Measurements from ENCODE around the gene ASRGL1.

Gene ASRGL1

GRCh38 chr11:62431171-62431901, 94.1 kb downstream of the ASRGL1 start:
- DNase-seq (ENCODE audit: extremely low read depth, low read depth): no peak
- no peak overlapping the region for H3K4me3 ChIP-seq (replicated peaks; ENCODE audit: low read depth, low read length)

DNA sequence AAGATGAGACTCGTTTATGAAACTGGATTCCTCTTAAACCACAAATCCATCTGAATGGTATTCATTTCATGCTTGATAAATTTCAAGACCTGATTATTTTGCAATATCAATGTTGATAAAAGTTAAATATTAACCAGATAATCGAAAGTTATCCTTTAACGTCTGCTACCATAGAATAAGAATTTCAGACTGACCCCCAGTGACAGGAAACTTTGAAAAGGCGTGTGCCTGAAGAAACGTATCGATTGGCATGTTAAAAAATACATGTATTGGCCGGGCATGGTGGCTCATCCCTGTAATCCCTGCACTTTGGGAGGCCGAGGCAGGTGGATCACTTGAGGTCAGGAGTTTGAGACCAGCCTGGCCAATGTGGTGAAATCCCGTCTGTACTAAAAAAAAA, 95.4 kb downstream of the ASRGL1 start:
- no peak for TF ChIP-seq CTCF (IDR thresholded peaks at IDR 0.05; ENCODE audit: low read depth, low read length, missing control alignments)
- DNase-seq (ENCODE audit: extremely low read depth, low read depth): no peak
- H3K4me3 ChIP-seq (replicated peaks; ENCODE audit: low read depth, low read length): no peak overlapping the region

More at GRCh38 chr11:62431171-62431901, 94.1 kb downstream of the ASRGL1 start:
- TF ChIP-seq CTCF (IDR thresholded peaks at IDR 0.05; ENCODE audit: low read depth, low read length, missing control alignments): no peak

- H3K4me3 ChIP-seq (replicated peaks; ENCODE audit: low read depth, low read length): no peak overlapping the region
- no peak for TF ChIP-seq CTCF (IDR thresholded peaks at IDR 0.05; ENCODE audit: low read depth, low read length, missing control alignments)
- DNase-seq (ENCODE audit: extremely low read depth, low read depth): no peak
These were observed 96.1 kb downstream of the ASRGL1 start for GRCh38 chr11:62433141-62433903.

- no peak for DNase-seq (ENCODE audit: extremely low read depth, low read depth)
- TF ChIP-seq CTCF (IDR thresholded peaks at IDR 0.05; ENCODE audit: low read depth, low read length, missing control alignments): no peak
- no peak overlapping the region for H3K4me3 ChIP-seq (replicated peaks; ENCODE audit: low read depth, low read length)
These were observed 96.6 kb downstream of the ASRGL1 start for GRCh38 chr11:62433904-62434276.

DNA sequence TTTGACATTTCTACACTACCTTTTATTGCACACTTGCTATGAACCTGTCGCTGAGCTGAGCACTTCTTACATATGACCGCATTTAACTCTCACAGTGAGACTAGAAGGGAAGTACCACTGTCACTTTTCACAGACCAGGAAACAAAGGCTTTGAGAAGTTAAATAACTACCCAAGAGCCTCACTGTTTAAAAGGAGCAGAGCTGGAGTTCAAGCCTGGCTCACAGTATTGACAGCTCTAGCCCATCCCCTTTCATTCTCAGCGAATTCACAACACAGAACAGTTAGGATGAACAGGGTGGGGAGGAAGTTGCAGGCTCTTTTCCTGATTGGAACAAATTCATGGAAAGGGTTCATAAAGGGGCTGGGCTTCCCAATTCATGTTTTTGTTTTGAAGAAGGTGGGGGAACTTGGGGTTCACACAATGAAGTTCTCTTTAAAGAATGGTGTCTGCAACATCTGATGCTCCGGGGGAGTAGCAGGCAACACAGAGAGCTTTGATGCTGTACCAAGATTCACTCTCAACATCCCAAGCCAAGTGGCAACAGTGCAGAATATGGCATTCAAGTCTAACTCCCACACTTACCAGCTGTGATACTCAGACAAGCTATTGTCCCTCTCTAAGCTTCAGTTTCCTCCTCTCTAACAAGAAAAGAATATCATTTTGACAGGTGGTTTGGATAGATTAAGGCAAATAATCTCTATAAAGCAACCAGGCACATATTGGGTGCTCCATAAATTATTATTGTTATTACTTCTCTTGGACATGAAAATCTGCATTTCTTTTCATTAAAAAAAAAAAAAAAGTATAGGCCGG, 98.8 kb downstream of the ASRGL1 start:
- no peak overlapping the region for H3K4me3 ChIP-seq (replicated peaks; ENCODE audit: low read depth, low read length)
- TF ChIP-seq CTCF (IDR thresholded peaks at IDR 0.05; ENCODE audit: low read depth, low read length, missing control alignments): no peak
- no peak for DNase-seq (ENCODE audit: extremely low read depth, low read depth)

- DNase-seq (ENCODE audit: extremely low read depth, low read depth): no peak
- no peak for TF ChIP-seq CTCF (IDR thresholded peaks at IDR 0.05; ENCODE audit: low read depth, low read length, missing control alignments)
These were observed 100.4 kb downstream of the ASRGL1 start for GRCh38 chr11:62437616-62438015.

More at GRCh38 chr11:62437616-62438015, 100.4 kb downstream of the ASRGL1 start:
- H3K4me3 ChIP-seq (replicated peaks; ENCODE audit: low read depth, low read length): no peak overlapping the region
